ENCODE data around the gene TSPAN18. TPM values are rescaled to one million over a fixed set of nuclear protein-coding genes. Genes with fewer than 3 reads are reported as not detected.

The TSPAN18 gene
- total RNA-seq, 1 donor from 2014 or later = 717 TPM

DNA sequence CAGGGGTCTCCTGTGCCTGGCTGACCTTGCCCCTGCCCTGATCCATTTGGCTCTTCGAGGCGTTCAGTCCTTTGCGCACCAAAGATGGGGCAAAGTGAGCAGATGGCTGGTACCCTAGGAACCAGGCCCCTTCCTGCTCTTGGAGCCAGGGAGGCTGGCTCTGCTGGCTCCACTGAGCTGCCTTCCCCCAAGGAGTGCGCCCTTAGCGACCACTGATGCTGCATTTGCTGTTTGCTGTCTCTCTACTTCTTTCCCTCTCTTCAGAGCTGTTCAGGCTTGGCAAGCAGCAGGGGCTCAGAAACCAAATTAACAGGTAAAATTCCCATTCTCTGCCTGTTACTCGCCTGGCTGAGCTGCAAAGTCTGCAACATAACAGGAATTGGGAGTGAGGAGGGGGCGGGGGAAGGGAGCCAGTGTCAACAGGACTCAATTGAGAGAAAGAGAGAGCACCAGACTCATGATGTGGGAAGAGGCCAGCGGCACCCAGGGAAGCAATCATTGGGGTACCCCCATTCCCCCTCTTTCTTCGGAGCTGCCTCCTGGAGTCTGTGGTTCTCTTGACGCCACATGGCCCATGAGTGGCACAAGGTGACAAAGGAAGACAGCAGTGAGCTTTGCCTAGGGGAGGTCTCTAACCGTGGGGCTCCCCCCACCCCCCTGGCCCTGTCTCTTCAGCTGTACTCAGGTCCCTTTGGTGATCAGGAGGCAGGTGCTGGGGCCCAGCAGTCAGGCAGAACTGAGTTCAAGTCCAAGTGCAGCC, 121.6 kb downstream of the TSPAN18 start:
- Mint-ChIP-seq H3K4me3 (ENCODE audit: unreplicated experiment) (peak overlapping the region; percentile 62), H3K9me3 (ENCODE audit: unreplicated experiment) (no peaks in the 10 kb centered on the region), H3K27me3 (ENCODE audit: unreplicated experiment) (peaks cover 31% of the 10 kb centered on the region), H3K4me1 (ENCODE audit: unreplicated experiment) (peaks cover 68% of the 10 kb centered on the region), H3K36me3 (ENCODE audit: low read depth, unreplicated experiment) (peaks cover 65% of the 10 kb centered on the region), H3K27ac (ENCODE audit: unreplicated experiment) (no peak overlapping the region)
- DNase-seq (ENCODE audit: low spot score) = no peak
- TF ChIP-seq, protein P1, sequence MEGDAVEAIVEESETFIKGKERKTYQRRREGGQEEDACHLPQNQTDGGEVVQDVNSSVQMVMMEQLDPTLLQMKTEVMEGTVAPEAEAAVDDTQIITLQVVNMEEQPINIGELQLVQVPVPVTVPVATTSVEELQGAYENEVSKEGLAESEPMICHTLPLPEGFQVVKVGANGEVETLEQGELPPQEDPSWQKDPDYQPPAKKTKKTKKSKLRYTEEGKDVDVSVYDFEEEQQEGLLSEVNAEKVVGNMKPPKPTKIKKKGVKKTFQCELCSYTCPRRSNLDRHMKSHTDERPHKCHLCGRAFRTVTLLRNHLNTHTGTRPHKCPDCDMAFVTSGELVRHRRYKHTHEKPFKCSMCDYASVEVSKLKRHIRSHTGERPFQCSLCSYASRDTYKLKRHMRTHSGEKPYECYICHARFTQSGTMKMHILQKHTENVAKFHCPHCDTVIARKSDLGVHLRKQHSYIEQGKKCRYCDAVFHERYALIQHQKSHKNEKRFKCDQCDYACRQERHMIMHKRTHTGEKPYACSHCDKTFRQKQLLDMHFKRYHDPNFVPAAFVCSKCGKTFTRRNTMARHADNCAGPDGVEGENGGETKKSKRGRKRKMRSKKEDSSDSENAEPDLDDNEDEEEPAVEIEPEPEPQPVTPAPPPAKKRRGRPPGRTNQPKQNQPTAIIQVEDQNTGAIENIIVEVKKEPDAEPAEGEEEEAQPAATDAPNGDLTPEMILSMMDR (IDR thresholded peaks at IDR 0.05; ENCODE audit: unreplicated experiment) = no peak

DNA sequence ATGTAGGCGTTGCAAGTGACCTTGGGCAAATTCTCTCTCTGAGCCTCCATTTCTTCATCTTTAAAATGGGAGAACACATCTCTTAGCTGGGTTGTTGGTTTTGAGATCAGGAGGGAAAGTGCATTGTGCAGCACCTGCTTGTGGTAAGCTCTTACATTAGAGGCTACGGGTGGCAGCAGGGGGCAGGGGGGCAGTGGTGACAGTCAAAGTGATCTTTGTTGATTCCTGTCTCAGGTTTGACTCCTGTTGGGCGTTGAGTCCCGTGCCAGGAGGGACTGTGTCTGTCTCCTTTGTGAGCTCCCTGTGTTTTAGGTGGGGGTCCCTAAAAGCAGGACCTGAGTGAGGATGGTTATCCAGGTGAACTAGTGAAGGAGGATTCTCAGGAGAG, 122.2 kb downstream of the TSPAN18 start:
- H3K36me3 Mint-ChIP-seq (ENCODE audit: low read depth, unreplicated experiment) = peaks cover 61% of the 10 kb centered on the region
- TF ChIP-seq, protein P1 (IDR thresholded peaks at IDR 0.05; ENCODE audit: unreplicated experiment) = no peak
- H3K4me1 Mint-ChIP-seq (ENCODE audit: unreplicated experiment) = peaks cover 71% of the 10 kb centered on the region
- H3K27ac Mint-ChIP-seq (ENCODE audit: unreplicated experiment) = no peak overlapping the region
- DNase-seq (ENCODE audit: low spot score) = no peak
- H3K9me3 Mint-ChIP-seq (ENCODE audit: unreplicated experiment) = no peaks in the 10 kb centered on the region
- H3K4me3 Mint-ChIP-seq (ENCODE audit: unreplicated experiment) = peak overlapping the region; percentile 79
- H3K27me3 Mint-ChIP-seq (ENCODE audit: unreplicated experiment) = peaks cover 31% of the 10 kb centered on the region

DNA sequence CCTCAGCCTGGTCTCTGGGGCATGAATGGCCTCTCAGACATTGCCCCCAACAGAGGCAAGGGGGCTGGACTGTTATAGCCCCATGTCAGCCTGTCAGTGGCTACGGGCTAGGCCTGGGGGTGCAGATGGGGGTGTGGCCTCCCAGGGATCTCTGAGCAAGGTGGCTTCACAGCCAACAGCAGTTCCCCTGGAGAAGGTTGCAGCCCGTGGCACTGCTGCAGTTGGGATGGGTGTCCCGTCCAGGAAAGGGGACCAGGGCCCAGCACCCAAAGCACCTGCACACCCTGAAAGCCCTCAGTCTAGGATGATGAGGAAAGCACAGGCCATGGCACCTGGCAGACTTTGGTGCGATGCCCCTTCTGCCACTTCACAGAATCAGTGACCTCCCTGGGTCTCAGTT, 122.7 kb downstream of the TSPAN18 start:
- Mint-ChIP-seq H3K27me3 (ENCODE audit: unreplicated experiment) (peaks cover 31% of the 10 kb centered on the region), H3K4me3 (ENCODE audit: unreplicated experiment) (no peak overlapping the region), H3K9me3 (ENCODE audit: unreplicated experiment) (no peaks in the 10 kb centered on the region), H3K27ac (ENCODE audit: unreplicated experiment) (no peak overlapping the region), H3K4me1 (ENCODE audit: unreplicated experiment) (peaks cover 75% of the 10 kb centered on the region), H3K36me3 (ENCODE audit: low read depth, unreplicated experiment) (peaks cover 58% of the 10 kb centered on the region)
- no peak for DNase-seq (ENCODE audit: low spot score)
- TF ChIP-seq, protein P1 (IDR thresholded peaks at IDR 0.05; ENCODE audit: unreplicated experiment) = no peak

DNA sequence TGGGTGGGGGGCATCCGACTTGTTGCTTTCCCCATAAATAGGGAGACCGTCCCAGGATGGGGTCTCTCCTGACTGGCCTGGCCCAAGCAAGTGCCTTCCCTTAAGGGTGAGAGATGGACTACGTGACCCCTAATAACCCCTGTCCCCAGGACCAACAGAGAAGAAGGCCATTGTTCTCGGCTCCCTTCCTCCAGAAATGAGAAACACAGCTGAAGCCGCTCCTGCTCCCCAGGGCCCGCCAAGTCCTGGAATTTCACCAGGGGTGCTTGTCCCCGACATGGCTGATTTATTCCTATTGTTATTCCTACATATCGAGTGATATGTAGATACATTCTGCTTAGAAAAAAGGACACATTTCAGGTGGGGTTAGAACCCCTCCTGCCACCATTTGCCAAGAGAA, 123.2 kb downstream of the TSPAN18 start:
- Mint-ChIP-seq H3K36me3 (ENCODE audit: low read depth, unreplicated experiment) (peaks cover 57% of the 10 kb centered on the region), H3K27me3 (ENCODE audit: unreplicated experiment) (peaks cover 31% of the 10 kb centered on the region), H3K4me1 (ENCODE audit: unreplicated experiment) (peaks cover 78% of the 10 kb centered on the region), H3K9me3 (ENCODE audit: unreplicated experiment) (no peaks in the 10 kb centered on the region), H3K27ac (ENCODE audit: unreplicated experiment) (peak overlapping the region; percentile 74), H3K4me3 (ENCODE audit: unreplicated experiment) (no peak overlapping the region)
- DNase-seq (ENCODE audit: low spot score) = no peak
- TF ChIP-seq, protein P1 (IDR thresholded peaks at IDR 0.05; ENCODE audit: unreplicated experiment) = no peak

DNA sequence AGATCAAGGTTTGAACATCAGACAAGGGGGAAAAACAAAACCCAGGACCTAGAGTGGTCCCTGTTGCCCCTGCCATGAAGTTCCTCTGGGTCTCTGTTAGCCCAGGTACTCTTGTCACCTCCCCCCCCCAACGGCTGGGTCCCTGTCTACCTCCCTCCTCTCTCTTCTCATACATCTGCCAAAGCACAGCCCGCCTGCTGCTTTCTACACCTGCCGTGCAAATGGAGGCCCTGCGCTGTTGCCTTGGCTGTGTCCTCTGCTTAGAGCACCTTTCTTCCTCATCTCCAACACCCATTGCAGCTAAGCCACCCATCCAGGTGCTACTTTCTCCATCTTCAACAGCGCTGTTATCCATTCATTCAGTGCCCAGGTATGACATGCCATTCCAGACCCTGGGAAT, 124.7 kb downstream of the TSPAN18 start:
- peaks cover 78% of the 10 kb centered on the region for H3K4me1 Mint-ChIP-seq (ENCODE audit: unreplicated experiment)
- H3K27me3 Mint-ChIP-seq (ENCODE audit: unreplicated experiment) = peaks cover 24% of the 10 kb centered on the region
- TF ChIP-seq, protein P1 (IDR thresholded peaks at IDR 0.05; ENCODE audit: unreplicated experiment) = no peak
- H3K27ac Mint-ChIP-seq (ENCODE audit: unreplicated experiment) = peak overlapping the region; percentile 24
- no peak for DNase-seq (ENCODE audit: low spot score)
- H3K4me3 Mint-ChIP-seq (ENCODE audit: unreplicated experiment) = peak overlapping the region; percentile 17
- H3K36me3 Mint-ChIP-seq (ENCODE audit: low read depth, unreplicated experiment) = peaks cover 46% of the 10 kb centered on the region
- H3K9me3 Mint-ChIP-seq (ENCODE audit: unreplicated experiment) = no peaks in the 10 kb centered on the region
